H1 (cell line): ENCODE data around the gene LILRB1.

Experiments
- KDM1A ChIP-seq: fragments of 200-600, 300-600 bp; sonication (generic); IDR thresholded peaks from 2 replicates; pipeline ENCODE4 v1.7.1; 2016; ENCODE audit warnings: mild to moderate bottlenecking, low read length, borderline replicate concordance
- RNF2 ChIP-seq: fragments of 200-900, 300-1000 bp; sonication (generic); IDR thresholded peaks from 2 replicates; pipeline ENCODE4 v1.7.1; 2016; ENCODE audit warnings: borderline replicate concordance, low read depth, mild to moderate bottlenecking, antibody characterized with exemption, low read length; ENCODE audit not compliant: poor library complexity, severe bottlenecking; ENCODE audit errors: missing control alignments

DNA sequence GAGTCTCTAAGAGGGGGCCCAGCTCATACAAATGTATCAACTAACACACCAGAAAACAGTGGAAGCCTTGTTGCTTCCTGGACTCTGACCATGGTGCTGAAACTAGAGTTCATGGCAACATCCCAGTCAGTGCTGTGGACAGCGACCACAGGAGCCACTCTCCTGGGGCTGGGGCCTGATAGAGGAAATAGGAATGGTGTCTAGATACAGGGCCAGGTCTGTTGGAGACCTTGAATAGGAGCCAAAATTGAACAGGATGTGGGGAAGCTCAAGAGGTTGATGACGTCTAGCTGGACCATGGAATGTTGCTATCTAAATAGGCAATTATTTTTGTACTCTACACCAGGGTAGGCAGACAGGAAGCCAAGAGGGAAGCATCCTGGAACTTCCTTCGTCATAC, 54.2 kb downstream of the LILRB1 start:
- TF ChIP-seq KDM1A: no peak
- no peak for TF ChIP-seq RNF2
